ENCODE data around the gene KLHL17.

DNA sequence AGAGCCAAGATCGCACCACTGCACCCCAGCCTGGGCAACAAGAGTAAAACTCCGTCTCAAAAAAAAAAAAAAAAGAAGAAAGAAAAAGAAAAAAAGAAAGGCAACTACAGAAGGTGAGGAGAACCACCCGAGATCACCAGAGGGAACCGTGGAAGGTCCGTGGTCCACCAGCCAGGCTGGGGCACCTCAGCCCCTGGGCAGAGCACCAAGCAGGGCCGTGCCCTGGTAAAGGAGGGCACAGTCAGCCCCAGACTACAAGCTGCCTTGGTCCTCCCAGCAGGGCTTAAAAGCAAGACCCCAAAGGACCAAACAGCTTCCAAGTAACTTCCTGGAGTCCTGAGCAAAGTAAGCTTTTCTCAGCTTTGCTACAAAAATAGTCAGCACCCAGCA, 45.5 kb upstream of the KLHL17 start:
- TF ChIP-seq, protein P1, sequence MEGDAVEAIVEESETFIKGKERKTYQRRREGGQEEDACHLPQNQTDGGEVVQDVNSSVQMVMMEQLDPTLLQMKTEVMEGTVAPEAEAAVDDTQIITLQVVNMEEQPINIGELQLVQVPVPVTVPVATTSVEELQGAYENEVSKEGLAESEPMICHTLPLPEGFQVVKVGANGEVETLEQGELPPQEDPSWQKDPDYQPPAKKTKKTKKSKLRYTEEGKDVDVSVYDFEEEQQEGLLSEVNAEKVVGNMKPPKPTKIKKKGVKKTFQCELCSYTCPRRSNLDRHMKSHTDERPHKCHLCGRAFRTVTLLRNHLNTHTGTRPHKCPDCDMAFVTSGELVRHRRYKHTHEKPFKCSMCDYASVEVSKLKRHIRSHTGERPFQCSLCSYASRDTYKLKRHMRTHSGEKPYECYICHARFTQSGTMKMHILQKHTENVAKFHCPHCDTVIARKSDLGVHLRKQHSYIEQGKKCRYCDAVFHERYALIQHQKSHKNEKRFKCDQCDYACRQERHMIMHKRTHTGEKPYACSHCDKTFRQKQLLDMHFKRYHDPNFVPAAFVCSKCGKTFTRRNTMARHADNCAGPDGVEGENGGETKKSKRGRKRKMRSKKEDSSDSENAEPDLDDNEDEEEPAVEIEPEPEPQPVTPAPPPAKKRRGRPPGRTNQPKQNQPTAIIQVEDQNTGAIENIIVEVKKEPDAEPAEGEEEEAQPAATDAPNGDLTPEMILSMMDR (IDR thresholded peaks at IDR 0.05; ENCODE audit: low read depth, low read length, poor library complexity, severe bottlenecking): no peak
- no peak for TF ChIP-seq EZH2phosphoT487 (IDR thresholded peaks at IDR 0.05; ENCODE audit: borderline replicate concordance, low read length)
